ENCODE results near the gene CFAP91. TPM values are rescaled to one million over a fixed set of nuclear protein-coding genes. Genes with fewer than 3 reads are reported as not detected.
A peak's percentile ranks its signal among the peaks of the same experiment; 100 is the strongest.

Gene CFAP91
- total RNA-seq, 4 donors from 2014 or later = 1.5 to 6.5 (median 4.4) TPM

DNA sequence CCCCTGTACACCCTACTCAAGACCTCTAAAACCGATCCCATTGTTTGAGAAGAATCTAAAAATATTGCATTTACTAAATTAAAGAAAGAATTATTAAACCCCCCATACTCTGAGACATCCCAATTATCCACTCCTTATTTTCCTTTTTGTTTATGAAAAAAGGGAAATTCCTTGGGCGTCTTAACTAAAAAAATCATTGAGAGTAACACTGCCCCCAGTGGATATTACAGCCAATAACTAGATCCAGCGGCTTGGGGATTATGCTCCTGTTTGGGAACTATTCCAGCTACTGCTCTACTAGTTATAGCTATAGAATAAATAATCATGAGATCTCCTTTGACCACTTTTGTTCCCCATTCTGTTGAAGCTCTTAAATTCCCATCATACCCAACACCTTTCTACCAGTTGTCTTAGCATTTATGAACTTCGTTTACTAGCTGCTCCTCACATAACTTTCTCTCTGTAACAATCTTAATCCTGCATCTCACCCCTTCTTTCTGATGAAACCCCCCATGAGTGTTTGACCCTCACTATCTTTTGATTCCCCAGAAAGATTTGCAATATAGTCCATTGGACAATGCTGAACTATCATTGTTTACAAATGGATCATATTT lies 12.7 kb upstream of the CFAP91 start:
- H3K4me1 ChIP-seq = no peaks in the 10 kb centered on the region
- no peaks in the 10 kb centered on the region for H3K9me3 ChIP-seq
- WGBS = 49% methylated on average over 4 of the region's 4 CpGs
- TF ChIP-seq EP300 (IDR thresholded peaks at IDR 0.05) = no peak
- TF ChIP-seq, protein P1, sequence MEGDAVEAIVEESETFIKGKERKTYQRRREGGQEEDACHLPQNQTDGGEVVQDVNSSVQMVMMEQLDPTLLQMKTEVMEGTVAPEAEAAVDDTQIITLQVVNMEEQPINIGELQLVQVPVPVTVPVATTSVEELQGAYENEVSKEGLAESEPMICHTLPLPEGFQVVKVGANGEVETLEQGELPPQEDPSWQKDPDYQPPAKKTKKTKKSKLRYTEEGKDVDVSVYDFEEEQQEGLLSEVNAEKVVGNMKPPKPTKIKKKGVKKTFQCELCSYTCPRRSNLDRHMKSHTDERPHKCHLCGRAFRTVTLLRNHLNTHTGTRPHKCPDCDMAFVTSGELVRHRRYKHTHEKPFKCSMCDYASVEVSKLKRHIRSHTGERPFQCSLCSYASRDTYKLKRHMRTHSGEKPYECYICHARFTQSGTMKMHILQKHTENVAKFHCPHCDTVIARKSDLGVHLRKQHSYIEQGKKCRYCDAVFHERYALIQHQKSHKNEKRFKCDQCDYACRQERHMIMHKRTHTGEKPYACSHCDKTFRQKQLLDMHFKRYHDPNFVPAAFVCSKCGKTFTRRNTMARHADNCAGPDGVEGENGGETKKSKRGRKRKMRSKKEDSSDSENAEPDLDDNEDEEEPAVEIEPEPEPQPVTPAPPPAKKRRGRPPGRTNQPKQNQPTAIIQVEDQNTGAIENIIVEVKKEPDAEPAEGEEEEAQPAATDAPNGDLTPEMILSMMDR (IDR thresholded peaks at IDR 0.05) = peak; percentile 29 to 48 (median 29)
- no peaks in the 10 kb centered on the region for H3K27me3 ChIP-seq
- intact Hi-C loops (cut with DNase I) = no loop called here
- H3K36me3 ChIP-seq = no peaks in the 10 kb centered on the region
- no peak overlapping the region for H3K27ac ChIP-seq (replicated peaks in 1 of 4)
- DNase-seq (ENCODE audit: extremely low spot score) = no peak
- no peak overlapping the region for H3K4me3 ChIP-seq

DNA sequence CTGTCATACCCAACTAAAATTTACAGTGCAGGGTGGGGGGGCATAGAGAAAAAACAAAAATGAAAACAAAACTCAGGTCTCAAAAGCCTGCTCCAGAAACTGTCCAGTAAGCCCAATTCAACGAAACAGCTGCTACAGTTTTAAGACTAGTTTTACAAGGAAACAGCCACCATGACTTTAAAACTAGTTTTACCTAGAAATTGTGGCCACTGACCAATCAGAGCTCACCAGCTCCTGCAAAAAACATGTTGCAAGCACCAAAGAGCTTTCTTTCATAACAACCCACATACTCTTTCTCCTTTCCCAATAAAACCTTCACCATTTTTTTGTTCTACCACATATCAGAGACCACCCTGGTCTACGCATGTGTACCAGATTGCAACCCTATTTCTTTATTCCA lies 7.3 kb upstream of the CFAP91 start:
- Histone ChIP-seq H3K4me3 (no peak overlapping the region), H3K9me3 (no peaks in the 10 kb centered on the region), H3K27me3 (no peaks in the 10 kb centered on the region), H3K4me1 (peaks cover 0 to 4% (median 0%) of the 10 kb centered on the region in 4 donors), H3K36me3 (no peaks in the 10 kb centered on the region), H3K27ac (replicated peaks in 1 of 4) (no peak overlapping the region)
- 90% methylated on average over 2 of the region's 2 CpGs for WGBS
- DNase-seq (ENCODE audit: extremely low spot score) = no peak
- TF ChIP-seq EP300 (IDR thresholded peaks at IDR 0.05) (no peak), POLR2AphosphoS5 (IDR thresholded peaks at IDR 0.05) (no peak), POLR2A (IDR thresholded peaks at IDR 0.05; ENCODE audit: low read depth) (no peak)
- TF ChIP-seq, protein P1 (IDR thresholded peaks at IDR 0.05) = no peak
- intact Hi-C loops (cut with DNase I) = no loop called here

DNA sequence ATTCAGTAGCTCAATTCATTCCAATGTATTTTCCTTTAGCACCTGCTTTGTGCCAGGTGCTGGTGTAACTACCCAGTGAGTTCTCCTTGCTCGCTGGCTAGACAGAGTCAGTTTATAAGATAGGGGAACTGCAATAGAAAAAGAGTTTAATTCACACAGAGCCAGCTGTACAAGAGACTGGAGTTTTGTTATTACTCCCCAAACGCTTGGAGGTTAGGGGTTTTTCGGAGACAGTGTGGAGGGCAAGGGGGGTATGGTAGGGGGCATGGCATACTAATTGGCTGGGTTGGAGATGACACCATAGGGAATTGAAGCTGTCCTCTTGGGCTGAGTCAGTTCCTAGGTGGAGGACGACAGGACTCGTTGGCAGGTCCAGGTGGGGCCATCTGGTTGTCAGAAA lies 5.4 kb upstream of the CFAP91 start:
- peaks cover 4 to 11% (median 6%) of the 10 kb centered on the region in 4 donors for H3K4me1 ChIP-seq
- H3K4me3 ChIP-seq = no peak overlapping the region
- 92% methylated on average over 5 of the region's 5 CpGs for WGBS
- TF ChIP-seq POLR2AphosphoS5 (IDR thresholded peaks at IDR 0.05) = no peak
- no peak for TF ChIP-seq EP300 (IDR thresholded peaks at IDR 0.05)
- TF ChIP-seq, protein P1 (IDR thresholded peaks at IDR 0.05) = no peak
- no peak for TF ChIP-seq POLR2A (IDR thresholded peaks at IDR 0.05; ENCODE audit: low read depth)
- H3K27ac ChIP-seq (replicated peaks in 1 of 4) = no peak overlapping the region
- intact Hi-C loops (cut with DNase I) = no loop called here
- H3K36me3 ChIP-seq = no peaks in the 10 kb centered on the region
- DNase-seq (ENCODE audit: extremely low spot score) = no peak
- H3K27me3 ChIP-seq = no peaks in the 10 kb centered on the region
- H3K9me3 ChIP-seq = no peaks in the 10 kb centered on the region

DNA sequence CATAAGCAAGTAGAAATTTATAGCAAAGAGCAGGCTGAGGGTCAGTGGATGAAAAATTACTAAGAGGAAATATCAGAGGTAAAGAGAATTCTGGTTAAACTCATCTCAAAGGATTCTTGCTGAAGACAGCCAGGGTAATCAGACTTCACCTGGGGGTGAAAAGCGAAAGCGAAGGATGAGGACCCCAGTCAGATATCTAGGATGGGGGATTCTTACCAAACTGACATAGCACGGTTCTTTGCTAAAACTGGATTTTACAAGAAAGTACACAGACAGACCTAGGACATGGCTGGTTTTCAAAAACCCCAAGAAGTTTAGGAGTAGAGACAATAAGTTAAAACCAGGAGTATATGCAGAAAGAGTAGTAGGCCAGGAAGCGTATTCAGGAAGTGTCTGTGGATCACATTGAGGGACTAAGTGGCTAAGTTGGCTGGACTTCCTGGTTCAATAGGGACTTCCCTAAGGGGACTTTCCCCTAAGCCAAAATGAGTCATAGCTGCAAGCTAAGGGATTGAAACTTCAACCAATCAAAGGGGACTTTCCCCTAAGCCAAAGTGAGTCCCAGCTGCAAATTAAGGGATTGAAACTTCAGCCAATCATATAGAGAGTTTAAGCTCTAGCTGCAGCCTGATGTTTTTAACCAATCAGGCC lies 2.4 kb upstream of the CFAP91 start:
- no peak for DNase-seq (ENCODE audit: extremely low spot score)
- Histone ChIP-seq H3K27ac (replicated peaks in 1 of 4) (no peak overlapping the region), H3K4me3 (no peak overlapping the region), H3K9me3 (no peaks in the 10 kb centered on the region), H3K4me1 (peaks cover 16 to 24% (median 20%) of the 10 kb centered on the region in 4 donors), H3K27me3 (no peaks in the 10 kb centered on the region), H3K36me3 (no peaks in the 10 kb centered on the region)
- intact Hi-C loops (cut with DNase I) = no loop called here
- 85% methylated on average over 4 of the region's 4 CpGs for WGBS
- no peak for TF ChIP-seq EP300 (IDR thresholded peaks at IDR 0.05)
- no peak for TF ChIP-seq POLR2A (IDR thresholded peaks at IDR 0.05; ENCODE audit: low read depth)
- TF ChIP-seq POLR2AphosphoS5 (IDR thresholded peaks at IDR 0.05) = peak in 1 of 2 donors; percentile 11
- TF ChIP-seq, protein P1 (IDR thresholded peaks at IDR 0.05) = no peak
